ENCODE measurements around the gene HRH3.

HRH3 gene

GRCh38 chr20:62215020-62215990, 4.8 kb downstream of the HRH3 start:
- no peak for DNase-seq (ENCODE audit: low read depth)

- no peak for DNase-seq (ENCODE audit: low read depth)
Observed at GRCh38 chr20:62214067-62214466, 6.0 kb downstream of the HRH3 start.

- no peak for DNase-seq (ENCODE audit: low read depth)
Observed at GRCh38 chr20:62212299-62212698, 7.8 kb downstream of the HRH3 start.

- no peak for DNase-seq (ENCODE audit: low read depth)
Observed at GRCh38 chr20:62211769-62212288, 8.2 kb downstream of the HRH3 start.

- no peak for DNase-seq (ENCODE audit: low read depth)
Observed at GRCh38 chr20:62211216-62211615, 8.9 kb downstream of the HRH3 start.

GRCh38 chr20:62210496-62210855, 9.6 kb downstream of the HRH3 start:
- no peak for DNase-seq (ENCODE audit: low read depth)

- no peak for DNase-seq (ENCODE audit: low read depth)
Observed at GRCh38 chr20:62209850-62210495, 10.1 kb downstream of the HRH3 start.

- DNase-seq (ENCODE audit: low read depth): no peak
Observed at GRCh38 chr20:62208795-62209755, 11.0 kb downstream of the HRH3 start.

GRCh38 chr20:62208061-62208794, 11.8 kb downstream of the HRH3 start:
- DNase-seq (ENCODE audit: low read depth): no peak

GRCh38 chr20:62206388-62206775, 13.7 kb downstream of the HRH3 start:
- DNase-seq (ENCODE audit: low read depth): no peak

- DNase-seq (ENCODE audit: low read depth): no peak
Observed at GRCh38 chr20:62205618-62206387, 14.3 kb downstream of the HRH3 start.

GRCh38 chr20:62203378-62204030, 16.6 kb downstream of the HRH3 start:
- no peak for DNase-seq (ENCODE audit: low read depth)

GRCh38 chr20:62202676-62203377, 17.3 kb downstream of the HRH3 start:
- DNase-seq (ENCODE audit: low read depth): no peak

- DNase-seq (ENCODE audit: low read depth): no peak
Observed at GRCh38 chr20:62202083-62202395, 18.0 kb downstream of the HRH3 start.

GRCh38 chr20:62201173-62202082, 18.6 kb downstream of the HRH3 start:
- no peak for DNase-seq (ENCODE audit: low read depth)

GRCh38 chr20:62200491-62201172, 19.4 kb downstream of the HRH3 start:
- no peak for DNase-seq (ENCODE audit: low read depth)

GRCh38 chr20:62198931-62199330, 21.1 kb downstream of the HRH3 start:
- no peak for DNase-seq (ENCODE audit: low read depth)

- no peak for DNase-seq (ENCODE audit: low read depth)
Observed at GRCh38 chr20:62198496-62198895, 21.6 kb downstream of the HRH3 start.
